GM12865 (cell line): ENCODE results near the gene ADD3.

Experiments
- DNase-seq: peaks from one replicate; pipeline ENCODE4 v3.0.0; 2010; ENCODE audit warnings: low read depth
- H3K4me3 ChIP-seq: 2 replicates; pipeline ENCODE4 v1.5.1; 2011; ENCODE audit warnings: mild to moderate bottlenecking, low read depth, low read length, control low read depth
- CTCF ChIP-seq: IDR thresholded peaks from 2 replicates; pipeline ENCODE4 v1.5.1; 2011; ENCODE audit warnings: low read length, control low read depth, low read depth, inconsistent platforms; ENCODE audit not compliant: insufficient read depth; ENCODE audit errors: missing control alignments

ADD3 gene

GRCh38 chr10:109971634-109972033 is 36.1 kb upstream of the ADD3 start:
- no peak overlapping the region for H3K4me3 ChIP-seq
- DNase-seq: no peak
- TF ChIP-seq CTCF: no peak

DNA sequence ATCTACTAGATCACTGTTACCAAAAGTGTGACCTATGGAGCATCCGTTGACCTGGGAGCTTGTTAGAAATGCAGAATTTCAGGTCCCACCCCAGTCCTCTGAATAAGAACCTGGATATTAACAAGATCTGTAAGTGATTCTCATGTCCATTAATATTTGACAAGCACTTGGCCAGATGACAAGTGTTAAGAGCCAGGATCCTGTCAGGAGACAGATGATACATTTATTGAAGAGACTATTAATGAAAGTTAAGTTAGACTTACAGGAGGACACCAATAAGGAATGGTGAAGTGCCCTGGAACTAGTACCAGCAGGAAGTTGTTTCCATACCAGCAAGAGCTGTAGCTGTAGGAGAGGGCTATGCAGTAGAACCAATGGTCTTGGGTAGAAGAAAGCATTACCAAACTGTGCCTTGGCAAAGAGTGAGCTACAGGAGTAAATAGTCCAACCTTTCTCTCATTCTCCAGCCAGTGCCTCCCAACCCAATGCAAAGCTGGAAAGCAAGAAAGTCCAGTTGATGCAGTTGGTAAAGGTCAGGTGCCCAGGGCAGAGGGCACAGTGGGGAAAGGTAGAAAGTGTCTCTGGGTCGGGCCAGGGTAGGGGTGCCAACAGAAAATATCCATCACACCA is 35.3 kb upstream of the ADD3 start:
- TF ChIP-seq CTCF: no peak
- DNase-seq: no peak
- H3K4me3 ChIP-seq: no peak overlapping the region

DNA sequence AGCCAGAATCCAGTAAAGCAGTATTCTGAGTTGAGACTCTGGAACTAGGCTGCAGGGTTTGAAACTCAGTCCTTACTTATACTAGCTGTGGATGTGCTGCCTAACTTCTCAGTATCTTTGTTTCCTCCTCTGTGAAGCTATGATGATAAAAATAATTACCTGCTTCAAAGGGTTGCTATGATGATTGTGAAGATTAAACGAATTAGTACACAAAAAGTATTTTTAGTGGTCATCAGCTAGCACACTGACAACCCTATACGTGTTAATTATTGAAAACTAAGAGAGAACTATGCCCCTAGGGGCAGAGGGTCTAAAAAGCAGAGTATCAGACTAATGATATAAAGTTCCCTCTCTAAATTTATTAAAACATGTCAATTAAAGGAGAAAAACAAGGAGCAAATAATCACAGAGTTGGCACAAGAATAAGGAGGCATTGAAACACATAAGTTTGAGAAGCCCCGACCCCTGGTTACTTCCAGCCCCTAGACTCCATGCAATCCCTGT is 34.4 kb upstream of the ADD3 start:
- DNase-seq: no peak
- H3K4me3 ChIP-seq: no peak overlapping the region
- no peak for TF ChIP-seq CTCF

DNA sequence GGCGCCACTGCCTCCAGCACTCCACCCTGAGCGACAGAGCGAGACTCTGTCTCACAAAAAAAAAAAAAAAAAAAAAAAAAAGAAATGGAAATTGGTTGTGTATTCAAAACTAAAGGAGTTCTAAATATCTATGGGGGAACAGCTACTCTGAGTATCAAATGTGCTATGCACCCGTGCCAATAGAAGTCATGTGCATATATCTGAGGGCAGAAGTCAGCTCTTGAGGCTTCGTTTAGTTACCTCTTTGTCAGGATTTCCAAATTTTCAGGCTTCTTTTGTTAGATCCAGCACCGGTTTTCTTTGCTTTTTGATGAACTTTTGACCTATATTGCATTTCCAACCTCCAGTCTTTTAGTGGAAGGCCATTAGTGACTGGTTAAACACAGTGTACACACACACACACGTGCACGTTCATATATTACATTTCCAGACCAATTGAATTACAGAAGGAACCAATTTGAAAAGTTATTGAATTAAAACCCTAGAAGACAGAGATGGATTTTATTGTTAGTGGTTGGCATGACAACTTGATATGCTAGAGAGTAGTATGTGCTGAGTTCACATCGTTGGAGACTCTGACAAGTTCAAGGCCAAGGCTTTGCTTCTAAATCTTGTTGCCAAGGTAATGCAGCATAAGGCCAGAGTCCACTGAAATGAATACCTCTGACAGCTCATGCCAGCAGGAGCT is 33.1 kb upstream of the ADD3 start:
- H3K4me3 ChIP-seq: no peak overlapping the region
- no peak for TF ChIP-seq CTCF
- no peak for DNase-seq

- no peak for TF ChIP-seq CTCF
- no peak overlapping the region for H3K4me3 ChIP-seq
- no peak for DNase-seq
These were observed 32.3 kb upstream of the ADD3 start for GRCh38 chr10:109975244-109976190.

GRCh38 chr10:109976681-109977080 is 31.1 kb upstream of the ADD3 start:
- no peak for DNase-seq
- TF ChIP-seq CTCF: no peak
- no peak overlapping the region for H3K4me3 ChIP-seq
